Measurements from ENCODE around the gene LDAH. TPM values are rescaled to one million over a fixed set of nuclear protein-coding genes. Genes with fewer than 3 reads are reported as not detected.

LDAH gene
- total RNA-seq, 4 donors from 2014 or later = 8.2 to 14.1 (median 10.9) TPM

- DNase-seq (ENCODE audit: low spot score) = no peak
- peak; percentile 83 for ATAC-seq (ENCODE audit: low FRiP score)
- peak in 2 of 3 donors; percentile 79 to 80 for TF ChIP-seq CTCF (IDR thresholded peaks at IDR 0.05)
Measured at GRCh38 chr2:20642055-20642971, 180.6 kb downstream of the LDAH start.

DNA sequence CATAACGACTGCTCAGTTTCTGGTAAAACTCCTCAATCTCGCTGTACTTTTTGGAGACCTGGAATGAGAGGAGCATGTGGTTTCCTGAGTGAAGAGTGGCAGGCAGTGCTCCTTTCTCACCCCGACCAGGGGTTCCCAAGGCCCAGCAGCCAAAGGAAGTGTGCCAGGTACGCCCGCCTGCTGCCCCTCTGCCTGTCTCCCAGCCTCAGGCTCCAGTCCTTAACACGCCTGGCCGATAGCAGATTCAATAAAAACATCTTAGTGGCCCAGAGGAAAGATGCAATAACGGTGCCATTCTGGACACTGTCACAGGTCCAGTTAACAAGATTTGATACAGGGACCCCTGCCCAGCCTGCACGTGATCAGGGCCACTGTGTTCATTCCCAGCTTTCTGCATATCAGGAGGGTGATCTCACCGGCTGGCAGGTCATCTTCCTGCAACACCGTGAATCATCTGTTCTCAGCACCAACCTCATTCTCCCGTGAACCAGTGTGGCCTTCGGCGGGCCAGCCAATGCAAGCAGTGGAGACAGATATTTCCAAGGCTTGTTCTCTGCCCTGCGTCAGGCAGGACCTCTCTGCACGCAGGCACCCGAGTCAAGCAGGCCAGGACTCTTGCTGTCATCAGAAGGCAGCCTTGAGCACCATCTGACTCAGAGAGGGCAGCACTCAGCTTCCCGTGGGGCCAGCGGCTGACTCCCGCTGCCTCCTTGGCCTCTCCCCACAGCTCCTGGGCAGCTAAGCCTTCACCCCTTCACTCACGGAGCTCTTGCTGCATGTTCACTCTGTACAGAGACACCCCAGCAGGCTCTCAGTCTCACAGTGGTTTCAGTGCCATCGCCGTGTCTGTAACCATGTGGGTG, 181.5 kb downstream of the LDAH start:
- ATAC-seq (ENCODE audit: low FRiP score) (no peak), DNase-seq (ENCODE audit: low spot score) (no peak)
- no peak for TF ChIP-seq CTCF (IDR thresholded peaks at IDR 0.05)

DNA sequence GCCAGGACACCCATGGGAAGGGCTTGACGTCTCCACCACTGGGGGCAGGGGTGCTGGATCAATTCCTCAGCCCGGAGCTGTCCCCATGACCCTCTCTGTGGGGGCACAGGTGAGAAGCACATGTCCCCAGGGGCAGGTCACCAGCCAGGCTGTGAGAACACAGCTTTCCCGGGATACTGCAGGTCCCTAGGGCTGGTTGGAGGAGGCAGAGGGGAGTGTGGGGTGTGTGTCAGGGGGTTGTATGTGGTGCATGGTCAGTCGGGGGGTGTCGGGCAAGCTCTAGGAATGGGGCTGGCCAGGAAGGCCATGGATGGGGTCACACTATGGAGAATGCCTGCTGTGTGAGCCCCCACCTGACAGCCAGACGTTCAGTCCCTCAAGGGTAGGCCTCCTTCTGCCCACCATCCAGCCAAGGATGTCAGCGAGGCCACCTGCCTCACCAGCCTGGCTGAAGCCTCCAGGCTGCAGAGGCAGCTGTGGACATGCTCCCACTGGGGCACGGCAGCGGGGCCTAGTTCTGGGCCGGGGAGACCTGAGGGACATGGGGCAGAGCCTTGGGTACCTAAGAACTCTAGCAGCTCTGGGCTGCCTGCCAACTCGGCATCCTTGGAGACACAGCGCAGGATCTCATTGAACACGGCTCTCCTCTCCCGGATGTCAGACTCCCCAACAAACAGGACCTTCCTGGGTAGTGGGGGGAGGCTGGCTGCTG, 182.3 kb downstream of the LDAH start:
- TF ChIP-seq CTCF (IDR thresholded peaks at IDR 0.05) = no peak
- DNase-seq (ENCODE audit: low spot score) (no peak), ATAC-seq (ENCODE audit: low FRiP score) (no peak)

- no peak for TF ChIP-seq CTCF (IDR thresholded peaks at IDR 0.05)
- ATAC-seq (ENCODE audit: low FRiP score) = no peak
- DNase-seq (ENCODE audit: low spot score) = no peak
Measured at GRCh38 chr2:20638646-20639430, 184.1 kb downstream of the LDAH start.

DNA sequence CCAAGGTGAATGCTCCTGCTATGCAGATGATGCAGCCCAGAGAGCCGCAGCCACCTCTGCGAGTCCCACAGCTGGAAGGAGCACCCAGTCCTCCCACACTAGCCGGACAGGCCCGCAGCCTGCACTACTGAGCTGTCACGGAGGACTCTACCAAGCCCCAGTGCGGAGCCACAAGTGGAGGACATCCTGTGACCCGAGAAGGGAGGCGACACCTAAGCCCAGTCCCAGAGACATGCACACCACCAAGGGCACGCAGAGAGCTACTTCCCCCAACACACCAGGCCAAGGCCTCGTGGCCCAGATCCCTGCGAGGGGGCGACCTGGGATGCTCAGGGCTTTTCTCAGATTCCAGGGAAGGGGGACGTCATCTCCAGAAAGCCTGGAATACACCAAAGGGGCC, 184.9 kb downstream of the LDAH start:
- no peak for TF ChIP-seq CTCF (IDR thresholded peaks at IDR 0.05)
- ATAC-seq (ENCODE audit: low FRiP score) (no peak), DNase-seq (ENCODE audit: low spot score) (no peak)

GRCh38 chr2:20637147-20637546, 185.8 kb downstream of the LDAH start:
- TF ChIP-seq CTCF (IDR thresholded peaks at IDR 0.05) = no peak
- no peak for ATAC-seq (ENCODE audit: low FRiP score)
- no peak for DNase-seq (ENCODE audit: low spot score)
